Right renal pelvis (tissue), 4 donors: ENCODE data around the gene AXDND1. TPM values are rescaled to one million over a fixed set of nuclear protein-coding genes. Genes with fewer than 3 reads are reported as not detected.

Source experiments
- DNase-seq, 4 donors: peaks; one replicate each; pipeline ENCODE4 v3.0.0-alpha.2; 2013; ENCODE audit warnings: low read depth in 4 of 4, low spot score in 3 of 4, missing footprints in 1 of 4
- polyA plus RNA-seq, 4 donors: library from polyadenylated mRNA; unstranded; fragments of 120-200 nt; gene quantifications; one replicate each; pipeline ENCODE4 v1.2.1, GENCODE V29; 2013; ENCODE audit not compliant: insufficient read length in 4 of 4

AXDND1 gene
- polyA plus RNA-seq, 4 donors: 10.4 to 21.9 (median 12.6) TPM

DNA sequence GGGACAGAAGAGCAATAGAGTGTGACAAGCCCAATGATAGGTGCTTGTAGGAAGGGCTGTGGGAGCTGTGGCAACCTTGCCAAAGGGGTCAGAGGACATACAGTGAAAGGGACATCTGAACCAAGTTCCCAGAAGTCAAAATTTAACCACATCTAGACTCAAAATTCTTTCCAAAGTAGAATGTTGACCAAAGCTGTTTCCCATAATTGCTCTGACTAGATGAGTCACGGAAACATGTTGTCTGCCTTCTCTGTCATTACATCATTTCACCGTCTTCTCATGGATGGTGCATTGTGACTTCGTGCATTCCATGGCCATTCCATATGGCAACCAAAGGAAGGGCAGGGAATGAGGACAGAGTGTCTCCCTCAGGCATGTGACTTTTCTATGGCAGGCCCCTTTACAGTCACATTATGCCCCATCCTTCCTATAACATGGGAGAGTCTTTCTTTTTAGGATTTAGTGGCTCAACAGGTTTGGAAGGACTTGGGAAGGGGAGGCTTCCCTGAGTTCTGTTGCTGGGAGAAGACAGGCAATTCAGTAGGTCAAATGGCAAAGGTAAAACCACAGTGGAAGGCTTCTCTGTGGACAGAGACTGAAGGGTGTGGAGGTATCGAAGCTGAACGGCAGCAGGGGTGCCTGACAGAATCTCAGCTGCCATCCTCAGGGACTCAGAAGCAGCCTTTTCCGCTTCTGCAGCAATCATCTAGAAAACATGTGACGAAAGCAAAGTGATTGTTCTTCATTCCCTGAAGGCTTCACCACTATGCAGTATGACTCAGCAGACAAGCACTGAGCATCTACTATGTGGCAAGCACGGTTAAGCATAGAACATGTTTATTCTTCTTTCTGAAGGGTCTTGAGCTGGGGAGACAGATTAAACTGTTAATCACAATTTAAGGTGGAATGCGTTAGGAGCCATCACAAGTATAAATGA, 185.2 kb downstream of the AXDND1 start:
- no peak for DNase-seq

DNA sequence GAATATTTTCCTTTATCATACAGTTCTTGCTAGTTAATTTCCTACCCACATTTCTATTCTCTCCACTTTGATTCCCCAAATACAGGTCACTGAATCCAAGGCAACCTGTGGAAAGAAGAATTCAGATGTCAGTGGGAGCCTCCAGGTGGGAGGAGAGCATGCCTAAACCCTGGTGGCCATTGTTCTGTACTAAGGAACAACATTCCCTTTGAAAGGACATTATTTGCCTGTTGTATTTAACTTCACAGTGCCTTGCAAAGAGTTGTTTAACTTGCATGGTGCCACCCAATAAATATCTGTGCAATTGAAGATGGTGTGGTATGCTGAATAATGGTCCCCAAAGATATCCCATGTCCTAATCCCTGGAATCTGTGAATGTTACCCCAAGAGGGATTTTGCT, 188.7 kb downstream of the AXDND1 start:
- no peak for DNase-seq

DNA sequence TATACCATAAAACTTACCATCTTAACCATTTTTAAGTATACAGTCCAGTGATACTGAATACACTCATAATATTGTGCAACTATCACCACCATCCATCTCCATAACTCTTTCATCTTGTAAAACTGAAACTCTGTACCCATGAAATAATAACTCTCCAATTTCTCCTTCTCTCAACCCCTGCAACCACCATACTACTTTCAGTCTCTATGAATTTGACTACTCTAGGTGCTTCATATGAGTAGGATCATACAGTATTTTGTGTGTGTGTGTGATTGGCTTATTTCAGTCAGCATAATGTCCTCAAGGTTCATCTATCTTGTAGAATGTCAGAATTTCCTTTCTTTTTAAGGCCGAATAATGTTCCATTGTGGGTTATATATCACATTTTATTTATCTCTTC, 192.3 kb downstream of the AXDND1 start:
- DNase-seq: no peak

DNA sequence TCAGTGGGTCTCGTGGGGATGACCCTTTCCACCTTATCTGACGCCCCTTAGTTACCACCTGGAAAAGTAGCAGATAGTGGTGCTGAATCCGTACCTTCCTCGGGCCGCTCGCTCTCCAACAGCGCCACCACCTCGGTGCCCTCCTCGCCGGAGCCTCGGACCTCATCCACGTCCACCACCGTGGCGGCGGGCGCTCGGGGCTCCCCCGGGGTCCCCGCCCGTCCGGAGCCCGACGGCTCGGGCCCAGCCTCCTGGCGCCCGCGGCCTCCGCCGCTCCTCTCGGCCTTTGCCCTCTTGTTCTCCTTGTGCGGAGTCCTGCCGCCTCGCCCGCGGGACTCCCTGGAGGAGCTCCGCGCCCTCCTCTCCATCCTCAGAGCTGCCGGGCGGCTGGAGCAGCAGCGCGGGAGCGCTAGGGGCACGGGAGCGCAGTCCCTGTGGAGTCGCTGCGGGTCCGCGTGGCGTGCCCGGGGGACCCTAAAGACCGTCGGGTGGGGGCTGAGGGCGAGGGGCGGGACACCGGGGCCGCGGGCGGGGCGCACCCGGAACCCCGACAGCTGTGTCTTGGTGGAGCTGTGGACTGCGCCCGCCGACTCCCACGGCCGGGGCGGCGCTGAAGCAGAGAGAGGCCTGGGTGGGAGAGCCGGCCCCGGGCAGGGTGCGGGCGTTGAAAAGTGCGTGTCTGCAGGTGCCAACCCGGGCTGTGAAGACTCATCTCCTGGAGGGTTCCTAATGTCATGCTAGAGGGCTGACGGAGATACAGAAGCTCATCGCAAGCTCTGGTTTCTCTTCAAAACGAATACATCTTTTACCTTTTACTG, 209.9 kb downstream of the AXDND1 start, which contains the start of gene NPHS2:
Gene NPHS2 (minus strand): TSS at position 452 of the 818 bp plus-strand sequence. CDS start 84 bp downstream, at position 368.
- DNase-seq: no peak

DNA sequence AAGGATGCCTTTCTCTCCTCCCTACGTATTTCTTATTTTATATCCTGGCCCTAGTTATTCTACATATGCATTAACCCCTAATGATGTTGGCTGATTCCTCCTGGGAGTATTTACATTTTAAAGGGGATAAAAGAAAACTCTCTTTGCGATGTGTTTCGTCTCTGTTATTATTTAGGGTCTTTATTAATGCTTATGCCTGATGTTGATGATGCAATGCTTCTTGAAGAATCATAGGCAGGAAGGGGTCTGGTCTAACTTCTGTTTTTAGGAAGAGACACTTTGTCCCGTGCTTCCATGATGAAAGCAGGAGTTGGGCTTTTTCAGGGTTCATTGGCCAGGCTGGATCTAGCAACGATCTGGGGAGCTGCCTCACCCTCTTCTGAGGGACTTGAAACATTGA, 210.7 kb downstream of the AXDND1 start:
- no peak for DNase-seq

DNA sequence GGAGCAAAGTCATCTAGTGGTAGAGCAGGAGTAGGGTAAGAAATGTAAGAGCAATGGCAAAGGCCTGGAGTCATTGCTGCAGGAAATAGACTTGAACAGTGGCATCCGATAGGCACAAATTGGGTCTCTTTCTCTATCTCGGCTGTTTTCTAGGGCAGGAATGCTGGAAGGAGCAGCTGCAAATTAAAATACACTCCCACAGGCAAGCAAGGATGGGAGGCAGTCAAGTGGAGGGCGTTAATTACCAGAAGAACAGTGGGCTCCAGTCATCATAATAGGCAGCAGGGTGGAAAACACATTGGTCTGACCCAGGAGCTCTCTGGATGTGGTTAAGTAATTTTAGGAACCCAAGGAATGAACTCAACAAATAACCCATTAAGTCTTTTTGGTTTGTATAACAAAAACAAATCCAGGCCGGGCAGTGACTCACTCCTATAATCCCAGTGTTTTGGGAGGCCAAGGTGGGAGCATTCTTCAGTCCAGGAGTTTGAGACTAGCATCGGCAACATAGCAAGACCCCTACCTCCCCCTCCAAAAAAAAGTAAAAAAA, 218.1 kb downstream of the AXDND1 start:
- DNase-seq: no peak

DNA sequence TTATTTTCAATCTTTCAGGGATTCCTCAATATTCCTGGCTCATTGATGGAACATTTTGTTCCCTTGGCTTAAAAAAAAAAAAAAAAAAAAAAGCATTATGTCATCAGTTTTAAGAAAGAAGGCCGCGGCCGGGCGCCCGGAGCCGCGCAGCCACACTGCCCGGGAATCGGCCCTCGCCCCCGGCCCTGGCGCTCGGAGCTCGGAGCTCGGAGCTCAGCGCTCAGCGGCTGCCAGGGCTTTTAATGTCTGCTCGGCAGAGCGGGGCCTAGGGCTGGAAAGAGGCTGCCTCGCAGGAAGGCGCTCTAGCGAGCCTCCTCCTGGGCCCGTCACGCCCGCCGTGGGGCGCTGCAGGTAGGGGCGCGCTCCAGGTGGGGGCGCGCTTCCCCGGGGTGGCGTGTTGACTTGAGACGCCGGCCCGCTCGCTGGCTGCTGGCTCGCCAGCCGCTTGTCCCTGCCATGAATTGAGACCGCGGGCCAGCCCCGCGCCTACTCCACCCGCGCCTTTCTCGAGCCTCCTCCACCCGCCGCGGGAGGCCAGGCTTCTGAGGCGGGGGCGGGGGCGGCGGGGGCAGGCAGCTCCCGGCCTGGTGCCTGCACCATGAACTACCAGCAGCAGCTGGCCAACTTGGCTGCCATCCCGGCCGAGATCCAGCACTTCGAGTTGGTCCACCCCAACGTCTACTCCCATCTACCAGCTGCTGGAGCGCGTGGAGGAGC, 220.5 kb downstream of the AXDND1 start:
- peak in 2 of 4 donors; percentile 50 to 53 for DNase-seq

DNA sequence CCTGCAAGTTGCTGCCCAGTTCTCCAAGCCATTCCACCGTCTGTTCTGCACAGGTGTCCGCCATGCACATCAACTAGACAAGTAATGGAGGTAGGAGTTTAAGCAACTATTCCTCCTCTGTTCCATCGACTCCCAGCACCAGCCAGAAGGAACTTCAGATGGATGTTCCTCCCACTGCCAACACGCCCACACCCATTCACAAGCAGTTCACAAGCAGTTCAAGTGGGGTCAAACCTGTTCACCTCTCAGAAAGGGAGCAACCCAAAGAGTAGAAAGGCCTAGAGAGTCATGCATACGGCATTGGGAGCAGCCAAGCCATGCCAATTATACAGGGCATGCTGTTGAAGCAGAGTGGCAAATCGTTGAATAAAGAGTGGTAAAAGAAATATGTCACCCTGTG, 221.6 kb downstream of the AXDND1 start:
- DNase-seq: no peak

DNA sequence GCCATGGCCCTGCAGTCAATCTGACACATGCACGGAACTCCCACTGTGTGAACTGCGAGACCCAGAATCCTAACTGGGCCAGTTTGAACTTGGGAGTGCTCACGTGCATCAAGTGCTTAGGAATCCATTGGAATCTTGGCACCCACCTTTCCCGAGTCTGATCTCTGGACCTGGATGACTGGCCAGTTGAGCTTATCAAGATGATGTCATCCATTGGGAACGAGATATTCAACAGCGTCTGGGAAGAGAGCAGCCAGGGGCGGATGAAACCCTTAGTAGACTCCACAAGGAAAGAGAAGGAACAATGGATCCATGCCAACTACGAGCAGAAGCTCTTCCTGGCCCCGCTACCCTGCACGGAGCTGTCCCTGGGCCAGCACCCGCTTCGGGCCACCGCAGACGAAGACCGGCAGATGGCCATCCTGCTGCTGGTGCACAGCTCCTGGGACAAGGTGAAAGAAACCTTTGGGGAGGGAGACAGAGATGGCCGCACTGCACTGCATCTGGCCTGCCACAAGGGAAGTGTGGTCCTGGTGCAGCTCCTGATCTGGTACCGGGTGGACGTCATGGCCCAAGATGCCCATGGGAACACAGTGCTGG, 222.8 kb downstream of the AXDND1 start:
- no peak for DNase-seq

DNA sequence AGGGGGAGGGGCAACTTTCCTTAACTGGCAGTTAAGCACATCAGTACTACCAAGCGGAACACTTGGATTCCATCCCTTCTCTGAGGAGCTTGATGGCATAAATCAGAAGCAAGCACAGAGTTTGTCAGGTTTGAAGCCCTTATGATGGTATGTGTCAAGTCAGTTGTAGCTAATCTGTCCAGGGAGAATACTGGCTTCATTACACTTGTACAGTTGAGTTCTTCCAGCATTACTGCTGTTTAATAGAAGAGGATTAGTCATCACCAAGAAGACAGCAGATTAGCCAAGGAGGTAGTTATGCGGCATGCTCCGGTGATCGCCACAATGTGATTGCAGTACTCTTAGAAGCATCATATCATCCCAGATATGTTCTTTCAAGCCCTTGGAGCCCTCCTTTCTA, 223.7 kb downstream of the AXDND1 start:
- DNase-seq: no peak

DNA sequence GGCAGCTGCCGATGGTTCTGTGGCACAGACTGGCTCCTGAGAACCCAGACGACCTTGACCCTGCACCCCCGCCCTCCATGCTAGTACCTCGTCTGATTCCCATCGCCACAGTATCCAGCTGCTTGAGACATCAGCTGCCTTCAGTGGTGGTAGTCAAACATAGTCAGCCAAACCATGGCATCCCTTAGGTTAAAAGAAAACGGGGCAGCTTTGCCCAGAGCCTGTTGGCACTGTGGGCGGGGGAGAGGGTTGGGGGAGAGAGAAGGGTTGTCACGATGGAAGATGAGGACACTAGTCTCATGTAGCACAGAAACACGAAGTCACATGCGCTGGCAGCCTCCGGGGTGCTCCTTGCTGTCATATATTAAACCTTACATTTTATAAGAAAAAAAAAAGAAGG, 224.9 kb downstream of the AXDND1 start:
- DNase-seq: no peak

DNA sequence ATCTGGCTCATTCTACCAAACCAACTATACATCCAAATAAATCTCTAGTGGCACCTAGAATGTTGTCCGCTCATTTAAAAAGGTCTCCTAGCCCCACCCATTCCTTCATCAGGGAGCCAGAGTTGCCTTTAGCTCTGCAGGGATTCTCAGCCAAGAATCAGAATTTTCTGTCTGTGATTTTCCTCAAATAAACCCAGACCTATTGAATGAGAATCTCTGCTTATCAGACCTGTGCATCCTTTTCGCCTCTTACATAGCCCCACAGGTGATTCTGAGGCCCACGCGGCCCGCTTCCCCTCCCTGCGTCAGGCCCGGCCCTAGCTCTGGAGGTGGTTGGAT, 225.5 kb downstream of the AXDND1 start:
- DNase-seq: no peak

DNA sequence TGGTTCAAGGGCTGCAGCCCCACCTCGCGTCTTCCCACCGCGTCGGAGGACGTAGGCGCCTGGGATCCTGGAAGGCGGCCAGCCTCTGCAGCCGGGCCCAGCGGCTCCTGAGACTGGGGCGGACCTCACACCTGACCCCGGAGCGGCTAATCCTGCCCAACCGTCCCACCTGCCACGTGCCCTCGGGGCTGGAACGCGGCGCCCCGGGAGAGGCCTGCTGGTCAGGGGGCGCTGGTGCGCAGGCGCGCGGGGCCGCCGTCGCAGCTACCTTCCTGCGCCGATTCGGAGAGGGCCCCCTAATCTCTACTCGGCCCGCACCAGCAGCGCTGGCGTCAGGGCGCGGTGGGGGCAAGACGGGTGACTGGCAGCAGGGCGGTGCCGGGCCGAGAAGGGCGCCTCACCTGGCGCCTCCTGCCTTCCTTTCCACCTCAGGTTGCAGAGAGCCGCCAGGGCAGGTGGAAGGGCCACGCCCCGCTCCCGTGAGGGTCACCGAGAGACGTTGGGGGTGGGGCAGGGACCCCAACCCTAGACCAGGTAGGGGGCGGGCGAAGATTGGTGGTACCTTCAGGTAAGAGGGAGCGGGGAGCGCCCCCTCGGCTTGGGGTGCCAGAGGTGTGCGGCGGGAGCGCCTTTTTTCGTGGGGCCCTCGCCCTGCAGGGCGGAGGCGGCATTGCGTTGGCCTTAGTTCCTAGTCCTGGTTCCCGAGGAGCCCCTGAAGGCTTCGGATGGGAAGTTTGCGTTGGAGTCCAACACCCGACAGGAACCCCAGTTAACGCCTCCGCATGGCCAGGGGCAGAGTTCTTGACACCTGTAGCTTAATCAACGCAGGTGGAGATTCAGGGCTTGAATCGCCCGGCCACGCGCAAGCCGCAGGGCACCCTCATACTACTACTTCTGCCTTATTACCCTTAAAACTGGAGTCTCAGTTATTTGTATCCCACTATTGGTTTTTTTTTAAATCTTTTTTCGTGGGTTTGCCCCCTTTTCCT, 226.1 kb downstream of the AXDND1 start, which contains the start of gene TDRD5:
Gene TDRD5 (plus strand): TSS at position 241 of the 989 bp plus-strand sequence. CDS start 784 bp downstream, outside the sequence.
- DNase-seq: no peak

DNA sequence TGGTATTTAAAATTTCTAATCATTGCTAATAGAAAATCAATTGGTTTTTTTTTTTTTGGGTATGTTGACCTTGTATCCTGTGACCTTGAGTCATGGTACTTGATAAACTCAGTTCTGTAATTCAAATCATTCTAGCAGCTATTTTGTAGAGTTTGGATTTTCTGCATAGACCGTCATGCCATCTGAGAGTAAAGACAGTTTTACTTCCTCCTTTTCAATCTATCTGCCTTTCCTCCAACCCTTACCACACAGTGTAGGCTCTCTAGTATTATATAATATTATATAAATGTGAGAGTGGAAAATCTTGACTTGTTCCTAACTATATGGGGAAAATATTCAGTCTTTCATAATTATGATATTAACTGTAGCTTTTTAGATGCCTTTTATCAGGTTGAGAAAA, 232.9 kb downstream of the AXDND1 start:
- no peak for DNase-seq

DNA sequence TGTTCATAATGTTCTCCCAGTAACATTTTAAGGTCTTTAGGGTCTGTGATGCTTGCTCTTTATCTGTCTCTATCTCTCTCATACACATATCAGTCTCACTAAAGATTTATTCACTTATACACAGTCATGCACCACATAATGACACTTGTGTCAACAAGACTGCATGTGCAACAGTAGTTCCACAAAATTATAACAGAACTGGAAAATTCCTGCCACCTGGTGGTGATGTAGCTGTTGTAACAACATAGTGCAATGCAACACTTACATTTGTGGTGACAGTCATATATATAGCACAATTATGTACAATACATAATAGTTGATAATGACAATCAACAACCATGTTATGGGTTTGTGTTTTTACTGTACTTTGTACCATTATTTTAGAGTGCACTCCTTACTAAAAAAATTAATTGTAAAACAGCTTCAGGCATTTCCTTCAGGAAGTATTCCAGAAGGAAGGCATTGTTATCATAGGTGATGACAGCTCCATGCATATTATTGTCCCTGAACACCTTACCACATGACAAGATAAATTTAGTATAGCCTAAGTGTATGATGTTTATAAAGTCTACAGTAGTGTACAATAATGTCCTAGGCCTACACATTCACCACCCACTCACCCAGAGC, 234.0 kb downstream of the AXDND1 start:
- DNase-seq: no peak

DNA sequence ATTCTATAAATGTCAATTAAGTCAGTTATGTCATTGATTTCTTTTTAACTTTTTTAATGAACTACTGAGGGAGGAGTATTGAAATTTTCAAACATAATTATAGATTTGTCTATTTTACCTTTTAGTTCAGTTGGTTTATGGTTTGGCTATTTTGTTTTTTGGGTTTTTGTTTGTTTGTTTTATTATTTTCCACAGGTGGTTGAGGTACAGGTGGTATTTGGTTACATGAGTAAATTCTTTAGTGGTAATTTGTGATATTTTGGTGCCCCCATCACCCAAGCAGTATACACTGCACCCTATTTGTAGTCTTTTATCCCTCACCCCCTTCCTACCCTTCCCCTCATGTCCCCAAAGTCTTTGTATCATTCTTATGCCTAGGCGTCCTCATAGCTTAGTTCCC, 235.3 kb downstream of the AXDND1 start:
- DNase-seq: no peak
